Trophoblast cell (in vitro differentiated cells and primary cell): ENCODE measurements around the gene DMGDH.

ENCODE experiments used
- DNase-seq, 2 donors: peaks; one replicate each; pipeline ENCODE4 v3.0.0-alpha.2; 2016
- H2AFZ ChIP-seq: 2 replicates; pipeline ENCODE4 v1.6.1; 2013; ENCODE audit warnings: low read length, moderate library complexity, mild to moderate bottlenecking; ENCODE audit not compliant: insufficient read depth, poor library complexity
- H2AK5ac ChIP-seq: 2 replicates; pipeline ENCODE4 v1.6.1; 2013; ENCODE audit warnings: mild to moderate bottlenecking, low read length
- H2BK120ac ChIP-seq: 2 replicates; pipeline ENCODE4 v1.6.1; 2013; ENCODE audit warnings: low read length, mild to moderate bottlenecking, moderate library complexity; ENCODE audit not compliant: insufficient read depth, poor library complexity
- H2BK12ac ChIP-seq: 2 replicates; pipeline ENCODE4 v1.6.1; 2013; ENCODE audit warnings: mild to moderate bottlenecking, low read length, moderate library complexity
- H2BK5ac ChIP-seq: 2 replicates; pipeline ENCODE4 v1.6.1; 2013; ENCODE audit warnings: low read length, low read depth, moderate library complexity, mild to moderate bottlenecking; ENCODE audit not compliant: poor library complexity
- H3K14ac ChIP-seq: 2 replicates; pipeline ENCODE4 v1.6.1; 2013; ENCODE audit warnings: mild to moderate bottlenecking, low read length
- H3K18ac ChIP-seq: 2 replicates; pipeline ENCODE4 v1.6.1; 2013; ENCODE audit warnings: mild to moderate bottlenecking, low read length
- H3K23ac ChIP-seq: 2 replicates; pipeline ENCODE4 v1.6.1; 2013; ENCODE audit warnings: low read length
- H3K27ac ChIP-seq: 2 replicates; pipeline ENCODE4 v1.5.1; 2013; ENCODE audit warnings: low read depth, mild to moderate bottlenecking, inconsistent platforms, low read length, moderate library complexity
- H3K27me3 ChIP-seq: 2 replicates; pipeline ENCODE4 v1.6.1; 2013; ENCODE audit warnings: inconsistent platforms, mild to moderate bottlenecking, low read length, moderate library complexity; ENCODE audit not compliant: insufficient read depth
- H3K36me3 ChIP-seq, 2 experiments: 1 replicate in 1 of 2; 2 replicates in 1 of 2; pipeline ENCODE4 v1.6.1; 2013; ENCODE audit warnings: low read length in 2 of 2, mild to moderate bottlenecking in 2 of 2, moderate library complexity in 1 of 2; ENCODE audit not compliant: insufficient read depth in 2 of 2, control insufficient read depth in 1 of 2
- H3K4ac ChIP-seq: 2 replicates; pipeline ENCODE4 v1.6.1; 2013; ENCODE audit warnings: low read depth, mild to moderate bottlenecking, low read length, moderate library complexity
- H3K4me1 ChIP-seq, 2 experiments: 1 replicate in 1 of 2; 2 replicates in 1 of 2; pipeline ENCODE4 v1.6.1; 2013; ENCODE audit warnings: low read length in 2 of 2, mild to moderate bottlenecking in 2 of 2, moderate library complexity in 1 of 2; ENCODE audit not compliant: insufficient read depth in 2 of 2, control insufficient read depth in 1 of 2
- H3K4me2 ChIP-seq: 2 replicates; pipeline ENCODE4 v1.6.1; 2013; ENCODE audit warnings: inconsistent platforms, mild to moderate bottlenecking, low read length, moderate library complexity
- H3K4me3 ChIP-seq: 2 replicates; pipeline ENCODE4 v1.5.1; 2013; ENCODE audit warnings: mild to moderate bottlenecking, low read depth, low read length, inconsistent platforms
- H3K79me1 ChIP-seq: one replicate; pipeline ENCODE4 v1.6.1; 2013; ENCODE audit warnings: low read length
- H3K79me2 ChIP-seq: 2 replicates; pipeline ENCODE4 v1.6.1; 2013; ENCODE audit warnings: low read length, mild to moderate bottlenecking; ENCODE audit not compliant: control insufficient read depth, insufficient read depth, poor library complexity
- H3K9ac ChIP-seq: 2 replicates; pipeline ENCODE4 v1.6.1; 2013; ENCODE audit warnings: mild to moderate bottlenecking, low read length
- H3K9me3 ChIP-seq: 2 replicates; pipeline ENCODE4 v1.6.1; 2013; ENCODE audit warnings: low read depth, mild to moderate bottlenecking, control low read depth, inconsistent platforms, low read length; ENCODE audit not compliant: insufficient read depth
- H4K12ac ChIP-seq: 2 replicates; pipeline ENCODE4 v1.6.1; 2013; ENCODE audit warnings: low read depth, mild to moderate bottlenecking, low read length, moderate library complexity
- H4K8ac ChIP-seq: 2 replicates; pipeline ENCODE4 v1.6.1; 2013; ENCODE audit warnings: low read depth, mild to moderate bottlenecking, low read length, moderate library complexity
- H4K91ac ChIP-seq: one replicate; pipeline ENCODE4 v1.6.1; 2013; ENCODE audit warnings: low read depth, mild to moderate bottlenecking, low read length, moderate library complexity
- WGBS: extraction: QIAGEN DNeasy Blood & Tissue Kit; methylation state at CpG from one replicate; pipeline ENCODE4 v1.1.7; 2013; ENCODE audit warnings: missing lambda C conversion rate; ENCODE audit not compliant: insufficient read length, insufficient coverage; ENCODE audit errors: extremely low coverage; 5-methylcytosine and 5-hydroxymethylcytosine counted together

The DMGDH gene

GRCh38 chr5:79086116-79086515, 16.6 kb upstream of the DMGDH start:
- H2AFZ ChIP-seq: no peak overlapping the region
- H4K8ac ChIP-seq: no peak overlapping the region

DNA sequence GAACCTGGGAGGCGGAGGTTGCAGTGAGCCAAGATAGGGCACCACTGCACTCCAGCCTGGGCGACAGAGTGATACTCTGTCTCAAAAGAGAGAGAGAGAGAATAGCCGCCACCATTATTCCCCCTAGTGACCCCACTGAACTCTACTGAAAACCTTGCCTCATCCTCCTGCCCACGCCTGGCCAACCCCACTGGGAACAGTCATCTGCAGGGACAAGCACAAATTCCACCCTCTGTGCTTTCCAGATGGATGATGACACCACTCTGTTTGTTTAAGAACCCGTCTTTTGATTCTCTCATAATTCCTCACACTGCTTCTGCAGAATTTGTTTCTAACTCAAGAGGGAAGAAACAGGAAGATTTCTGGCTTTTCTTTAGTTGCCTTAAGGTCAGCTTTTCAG, 12.3 kb upstream of the DMGDH start:
- H3K18ac ChIP-seq: no peak overlapping the region
- H3K4ac ChIP-seq: no peak overlapping the region
- no peak overlapping the region for H2AK5ac ChIP-seq
- H3K27me3 ChIP-seq: no peaks in the 10 kb centered on the region
- H4K8ac ChIP-seq: no peak overlapping the region
- H3K4me3 ChIP-seq: no peak overlapping the region
- H3K9ac ChIP-seq: no peak overlapping the region
- H3K4me2 ChIP-seq: no peak overlapping the region
- H3K36me3 ChIP-seq: no peaks in the 10 kb centered on the region
- H4K91ac ChIP-seq: no peak overlapping the region
- H2BK5ac ChIP-seq: no peak overlapping the region
- no peak overlapping the region for H2BK120ac ChIP-seq
- no peaks in the 10 kb centered on the region for H3K79me2 ChIP-seq
- peaks cover 4% of the 10 kb centered on the region in 2 experiments for H3K4me1 ChIP-seq
- H4K12ac ChIP-seq: no peak overlapping the region
- no peak overlapping the region for H2AFZ ChIP-seq
- H3K23ac ChIP-seq: no peak overlapping the region
- no peaks in the 10 kb centered on the region for H3K79me1 ChIP-seq
- H3K14ac ChIP-seq: no peak overlapping the region
- DNase-seq: no peak
- WGBS: no CpG with 5 or more reads among the region's 5 CpGs
- no peaks in the 10 kb centered on the region for H3K9me3 ChIP-seq
- no peak overlapping the region for H2BK12ac ChIP-seq
- no peak overlapping the region for H3K27ac ChIP-seq

More at GRCh38 chr5:79086116-79086515, 16.6 kb upstream of the DMGDH start:
- Histone ChIP-seq H4K12ac (no peak overlapping the region), H4K91ac (no peak overlapping the region), H3K4me2 (no peak overlapping the region), H2BK5ac (no peak overlapping the region), H2BK12ac (no peak overlapping the region), H2BK120ac (no peak overlapping the region), H2AK5ac (no peak overlapping the region), H3K23ac (no peak overlapping the region), H3K4ac (no peak overlapping the region), H3K36me3 (no peaks in the 10 kb centered on the region), H3K79me1 (no peaks in the 10 kb centered on the region), H3K27me3 (no peaks in the 10 kb centered on the region), H3K4me1 (peaks cover 4% of the 10 kb centered on the region in 2 experiments), H3K9me3 (no peaks in the 10 kb centered on the region), H3K9ac (no peak overlapping the region), H3K79me2 (no peaks in the 10 kb centered on the region), H3K27ac (no peak overlapping the region), H3K14ac (no peak overlapping the region), H3K4me3 (no peak overlapping the region), H3K18ac (no peak overlapping the region)
- no CpG with 5 or more reads among the region's 2 CpGs for WGBS
- no peak for DNase-seq

- H4K12ac ChIP-seq: no peak overlapping the region
- no CpG with 5 or more reads among the region's 2 CpGs for WGBS
Observed at GRCh38 chr5:79080804-79081203, 11.3 kb upstream of the DMGDH start.

DNA sequence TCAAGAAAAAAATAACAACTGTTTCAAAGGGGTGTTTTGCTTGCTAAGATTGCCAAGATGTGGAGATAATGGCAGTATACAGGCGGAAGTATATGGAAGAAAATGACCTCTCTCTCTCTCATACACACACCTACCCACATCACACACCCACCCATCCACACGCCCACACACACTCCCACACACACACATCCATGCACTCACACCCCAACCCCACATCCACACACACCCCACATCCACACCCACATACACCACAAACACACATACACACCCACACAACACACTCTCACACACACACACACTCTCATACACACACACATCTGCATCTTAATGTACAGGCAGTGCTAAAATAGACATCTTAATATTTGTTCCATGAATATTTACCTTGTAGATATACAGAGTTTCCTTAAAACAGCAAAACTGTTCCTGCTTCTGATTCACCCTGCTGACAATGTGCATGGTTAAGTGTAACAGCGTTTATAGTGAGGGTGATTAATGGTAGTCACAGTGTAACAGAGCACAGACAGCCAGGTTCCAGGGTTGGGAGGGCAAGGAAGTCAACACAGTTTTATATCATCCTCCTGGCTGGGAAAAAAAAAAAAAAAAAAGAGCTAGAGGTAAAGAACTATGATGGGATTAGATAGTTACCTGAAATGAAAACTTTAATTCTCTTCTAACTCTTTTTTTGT, 8.3 kb upstream of the DMGDH start:
- H4K8ac ChIP-seq: no peak overlapping the region
- no peak overlapping the region for H3K4ac ChIP-seq
- DNase-seq: no peak
- H3K27me3 ChIP-seq: no peaks in the 10 kb centered on the region
- H3K18ac ChIP-seq: no peak overlapping the region
- H3K79me1 ChIP-seq: no peaks in the 10 kb centered on the region
- no peak overlapping the region for H2BK12ac ChIP-seq
- H3K4me2 ChIP-seq: no peak overlapping the region
- no peaks in the 10 kb centered on the region for H3K4me1 ChIP-seq
- H3K36me3 ChIP-seq: no peaks in the 10 kb centered on the region
- H3K27ac ChIP-seq: no peak overlapping the region
- no peak overlapping the region for H2AFZ ChIP-seq
- WGBS: no CpG with 5 or more reads among the region's 3 CpGs
- no peak overlapping the region for H4K91ac ChIP-seq
- no peak overlapping the region for H4K12ac ChIP-seq
- no peaks in the 10 kb centered on the region for H3K79me2 ChIP-seq
- no peak overlapping the region for H3K14ac ChIP-seq
- H3K4me3 ChIP-seq: peak overlapping the region; percentile 23
- no peak overlapping the region for H2BK120ac ChIP-seq
- no peak overlapping the region for H3K23ac ChIP-seq
- H3K9ac ChIP-seq: peak overlapping the region; percentile 44
- no peak overlapping the region for H2BK5ac ChIP-seq
- no peak overlapping the region for H2AK5ac ChIP-seq
- peaks cover 4% of the 10 kb centered on the region for H3K9me3 ChIP-seq

More at GRCh38 chr5:79080804-79081203, 11.3 kb upstream of the DMGDH start:
- Histone ChIP-seq H3K27ac (no peak overlapping the region), H2AK5ac (no peak overlapping the region), H2BK120ac (no peak overlapping the region), H3K36me3 (no peaks in the 10 kb centered on the region), H4K91ac (no peak overlapping the region), H3K4me1 (no peaks in the 10 kb centered on the region), H2BK5ac (no peak overlapping the region), H3K79me2 (no peaks in the 10 kb centered on the region), H3K4me3 (no peak overlapping the region), H3K4ac (no peak overlapping the region), H3K9ac (no peak overlapping the region), H3K4me2 (no peak overlapping the region), H3K18ac (no peak overlapping the region), H3K23ac (no peak overlapping the region), H3K9me3 (no peaks in the 10 kb centered on the region), H2BK12ac (no peak overlapping the region), H3K14ac (no peak overlapping the region), H3K27me3 (no peaks in the 10 kb centered on the region), H4K8ac (no peak overlapping the region), H2AFZ (no peak overlapping the region), H3K79me1 (no peaks in the 10 kb centered on the region)
- no peak for DNase-seq
